Mammary epithelial cell (primary cell): Measurements from ENCODE around the gene SENP6.

Source experiments
- EZH2 ChIP-seq: IDR thresholded peaks from 2 replicates; pipeline ENCODE4 v1.6.1; 2012; ENCODE audit warnings: low read length, inconsistent platforms, borderline replicate concordance
- TF ChIP-seq, protein P1 (sequence below), 2 donors: IDR thresholded peaks in 1 of 2; conservative IDR thresholded peaks in 1 of 2; 2 replicates each; pipeline ENCODE4 v1.5.1; 2011 to 2012; ENCODE audit warnings: inconsistent platforms in 2 of 2, low read length in 2 of 2, mild to moderate bottlenecking in 2 of 2, control low read depth in 1 of 2, low read depth in 1 of 2; ENCODE audit not compliant: insufficient read depth in 1 of 2; ENCODE audit errors: extremely low read depth in 1 of 2

DNA sequence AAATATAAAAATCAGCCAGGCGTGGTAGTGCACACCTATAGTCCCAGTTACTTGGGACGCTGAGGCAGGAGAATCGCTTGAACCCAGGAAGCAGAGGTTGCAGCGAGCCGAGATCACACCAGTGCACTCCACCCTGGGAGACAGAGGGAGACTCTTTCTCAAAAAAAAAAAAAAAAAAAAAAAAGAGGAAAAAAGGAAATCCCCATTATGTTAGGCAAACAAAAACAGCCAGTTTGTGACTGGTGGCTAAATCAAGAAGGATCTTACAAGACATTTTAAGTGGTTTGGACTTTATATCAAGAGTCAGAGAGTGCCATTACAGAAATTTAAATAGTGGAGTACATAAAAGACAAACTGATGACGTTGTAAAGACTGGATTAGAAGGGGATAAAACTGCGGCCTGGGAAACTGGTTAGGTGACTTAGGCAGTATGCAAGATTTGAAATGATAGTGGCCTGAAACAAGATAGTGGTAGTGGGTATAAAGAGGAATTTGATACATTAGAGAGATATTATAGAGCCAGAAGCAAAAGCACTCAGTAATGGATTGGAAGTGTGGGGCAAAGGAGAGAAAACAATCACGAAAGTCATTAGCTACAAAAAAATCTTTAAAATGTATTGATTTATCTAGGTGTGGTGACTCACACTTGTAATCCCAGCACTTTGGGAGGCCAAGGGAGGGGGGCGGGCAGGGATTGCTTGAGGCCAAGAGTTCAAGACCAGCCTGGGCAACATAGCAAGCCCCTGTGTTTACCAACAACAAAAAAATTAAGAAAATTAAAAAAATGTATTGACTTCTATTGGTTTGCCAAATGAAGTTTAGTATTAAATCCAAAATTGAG, 145.7 kb downstream of the SENP6 start:
- TF ChIP-seq, protein P1, sequence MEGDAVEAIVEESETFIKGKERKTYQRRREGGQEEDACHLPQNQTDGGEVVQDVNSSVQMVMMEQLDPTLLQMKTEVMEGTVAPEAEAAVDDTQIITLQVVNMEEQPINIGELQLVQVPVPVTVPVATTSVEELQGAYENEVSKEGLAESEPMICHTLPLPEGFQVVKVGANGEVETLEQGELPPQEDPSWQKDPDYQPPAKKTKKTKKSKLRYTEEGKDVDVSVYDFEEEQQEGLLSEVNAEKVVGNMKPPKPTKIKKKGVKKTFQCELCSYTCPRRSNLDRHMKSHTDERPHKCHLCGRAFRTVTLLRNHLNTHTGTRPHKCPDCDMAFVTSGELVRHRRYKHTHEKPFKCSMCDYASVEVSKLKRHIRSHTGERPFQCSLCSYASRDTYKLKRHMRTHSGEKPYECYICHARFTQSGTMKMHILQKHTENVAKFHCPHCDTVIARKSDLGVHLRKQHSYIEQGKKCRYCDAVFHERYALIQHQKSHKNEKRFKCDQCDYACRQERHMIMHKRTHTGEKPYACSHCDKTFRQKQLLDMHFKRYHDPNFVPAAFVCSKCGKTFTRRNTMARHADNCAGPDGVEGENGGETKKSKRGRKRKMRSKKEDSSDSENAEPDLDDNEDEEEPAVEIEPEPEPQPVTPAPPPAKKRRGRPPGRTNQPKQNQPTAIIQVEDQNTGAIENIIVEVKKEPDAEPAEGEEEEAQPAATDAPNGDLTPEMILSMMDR (conservative IDR thresholded peaks at IDR 0.05 in 1 of 2, IDR thresholded peaks at IDR 0.05 in 1 of 2; ENCODE audit: extremely low read depth in 1 of 2, insufficient read depth in 1 of 2, low read depth in 1 of 2, low read length in 2 of 2): no peak
- no peak for TF ChIP-seq EZH2
